Skeletal muscle cell (primary cell): ENCODE results near the gene MYO7A.

Experiments
- DNase-seq: peaks from one replicate; pipeline ENCODE4 v3.0.0-alpha.2; 2010; ENCODE audit warnings: low read depth
- H3K4me3 ChIP-seq: 2 replicates; pipeline ENCODE4 v1.5.1; 2011; ENCODE audit warnings: low read depth, mild to moderate bottlenecking, control low read depth, low read length, moderate library complexity

MYO7A gene

GRCh38 chr11:77141034-77141433 is 13.0 kb downstream of the MYO7A start:
- no peak overlapping the region for H3K4me3 ChIP-seq
- peak; percentile 38 for DNase-seq

- DNase-seq, result no peak
Measured at GRCh38 chr11:77141475-77141874, 13.4 kb downstream of the MYO7A start.

GRCh38 chr11:77142091-77142975 is 14.3 kb downstream of the MYO7A start:
- H3K4me3 ChIP-seq, result no peak overlapping the region
- no peak for DNase-seq

More at GRCh38 chr11:77141475-77141874, 13.4 kb downstream of the MYO7A start:
- no peak overlapping the region for H3K4me3 ChIP-seq

- DNase-seq, result no peak
- no peak overlapping the region for H3K4me3 ChIP-seq
Measured at GRCh38 chr11:77143405-77144020, 15.5 kb downstream of the MYO7A start.

- no peak for DNase-seq
- no peak overlapping the region for H3K4me3 ChIP-seq
Measured at GRCh38 chr11:77144196-77144856, 16.3 kb downstream of the MYO7A start.

- H3K4me3 ChIP-seq, result no peak overlapping the region
- no peak for DNase-seq
Measured at GRCh38 chr11:77144857-77145428, 16.9 kb downstream of the MYO7A start.

GRCh38 chr11:77146261-77147035 is 18.4 kb downstream of the MYO7A start:
- H3K4me3 ChIP-seq, result no peak overlapping the region
- no peak for DNase-seq

GRCh38 chr11:77147036-77147315 is 18.9 kb downstream of the MYO7A start:
- no peak overlapping the region for H3K4me3 ChIP-seq
- DNase-seq, result no peak

- DNase-seq, result no peak
Measured at GRCh38 chr11:77147668-77148321, 19.7 kb downstream of the MYO7A start.

GRCh38 chr11:77148963-77149715 is 21.1 kb downstream of the MYO7A start:
- DNase-seq, result no peak
- H3K4me3 ChIP-seq, result no peak overlapping the region

More at GRCh38 chr11:77147668-77148321, 19.7 kb downstream of the MYO7A start:
- peak overlapping the region; percentile 11 for H3K4me3 ChIP-seq

- H3K4me3 ChIP-seq, result no peak overlapping the region
- DNase-seq, result no peak
Measured at GRCh38 chr11:77149716-77150392, 21.8 kb downstream of the MYO7A start.

GRCh38 chr11:77150836-77151235 is 22.8 kb downstream of the MYO7A start:
- H3K4me3 ChIP-seq, result no peak overlapping the region
- no peak for DNase-seq

- no peak overlapping the region for H3K4me3 ChIP-seq
- DNase-seq, result no peak
Measured at GRCh38 chr11:77151804-77152509, 23.9 kb downstream of the MYO7A start.

- H3K4me3 ChIP-seq, result no peak overlapping the region
- DNase-seq, result no peak
Measured at GRCh38 chr11:77152846-77153245, 24.8 kb downstream of the MYO7A start.

GRCh38 chr11:77153276-77154185 is 25.5 kb downstream of the MYO7A start:
- H3K4me3 ChIP-seq, result no peak overlapping the region
- DNase-seq, result no peak

- no peak for DNase-seq
- no peak overlapping the region for H3K4me3 ChIP-seq
Measured at GRCh38 chr11:77154381-77155081, 26.5 kb downstream of the MYO7A start.
